Measurements from ENCODE around the gene CLCN7.
A peak's percentile ranks its signal among the peaks of the same experiment; 100 is the strongest.

Gene CLCN7

DNA sequence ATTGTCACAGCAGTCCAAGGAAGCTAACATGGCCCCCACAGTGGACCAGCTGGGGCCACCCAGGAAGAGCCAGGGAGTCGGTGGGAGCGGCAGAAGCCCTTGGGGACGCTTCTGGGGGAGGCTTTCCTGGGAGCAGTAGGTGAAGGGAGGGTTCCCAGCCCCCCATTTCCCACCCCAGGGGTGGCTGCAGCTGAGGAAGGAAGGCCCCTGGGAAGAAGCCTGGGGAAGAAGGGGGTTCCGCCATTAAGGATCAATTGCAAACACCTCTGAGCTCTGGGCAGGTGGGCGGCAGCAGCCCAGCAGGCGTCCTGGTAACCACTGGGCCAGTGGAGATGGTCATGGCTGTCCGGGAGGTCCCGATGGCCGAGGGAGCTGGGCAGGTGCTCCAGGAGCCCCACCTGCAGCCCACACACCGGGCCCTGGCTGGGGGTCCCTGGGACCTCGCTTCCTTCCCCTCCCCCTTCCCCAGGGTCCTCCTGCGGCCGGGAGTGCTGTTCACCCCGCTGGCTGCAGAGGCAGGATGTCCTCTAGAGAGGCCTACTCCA is 44.5 kb downstream of the CLCN7 start:
- no peak for DNase-seq (ENCODE audit: low read depth in 2 of 2)
- TF ChIP-seq CTCF (IDR thresholded peaks at IDR 0.05; ENCODE audit: low read depth, low read length), result no peak
- H3K4me3 ChIP-seq (replicated peaks in 1 of 2; ENCODE audit: low read depth in 2 of 2, low read length in 2 of 2), result no peak overlapping the region

GRCh38 chr16:1429631-1430030 is 45.2 kb downstream of the CLCN7 start:
- no peak for TF ChIP-seq CTCF (IDR thresholded peaks at IDR 0.05; ENCODE audit: low read depth, low read length)
- H3K4me3 ChIP-seq (replicated peaks in 1 of 2; ENCODE audit: low read depth in 2 of 2, low read length in 2 of 2), result no peak overlapping the region
- no peak for DNase-seq (ENCODE audit: low read depth in 2 of 2)

DNA sequence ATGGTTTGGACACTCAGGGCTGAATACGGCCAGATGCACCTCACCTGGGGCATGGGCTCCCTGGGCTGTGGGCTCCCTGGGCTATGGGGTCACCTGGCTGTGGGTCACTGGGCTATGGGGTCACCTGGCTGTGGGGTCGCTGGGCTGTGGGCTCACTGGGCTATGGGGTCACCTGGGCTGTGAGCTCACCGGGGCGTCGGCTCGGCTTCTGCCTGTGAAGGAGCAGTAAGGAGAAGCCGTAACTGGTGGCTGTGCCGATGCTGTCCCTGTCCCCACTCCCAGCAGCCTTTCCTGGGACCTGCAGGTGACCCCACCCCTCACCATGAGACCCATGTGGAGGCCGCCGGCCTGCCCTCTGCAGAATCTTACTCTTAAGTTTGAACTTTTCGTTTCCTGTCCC is 45.8 kb downstream of the CLCN7 start:
- DNase-seq (ENCODE audit: low read depth in 2 of 2), result no peak
- H3K4me3 ChIP-seq (replicated peaks in 1 of 2; ENCODE audit: low read depth in 2 of 2, low read length in 2 of 2), result no peak overlapping the region
- no peak for TF ChIP-seq CTCF (IDR thresholded peaks at IDR 0.05; ENCODE audit: low read depth, low read length)

GRCh38 chr16:1428511-1428910 is 46.3 kb downstream of the CLCN7 start:
- no peak overlapping the region for H3K4me3 ChIP-seq (replicated peaks in 1 of 2; ENCODE audit: low read depth in 2 of 2, low read length in 2 of 2)
- DNase-seq (ENCODE audit: low read depth in 2 of 2), result peak; percentile 19 to 26
- peak; percentile 35 for TF ChIP-seq CTCF (IDR thresholded peaks at IDR 0.05; ENCODE audit: low read depth, low read length)

GRCh38 chr16:1427473-1428461 is 47.1 kb downstream of the CLCN7 start:
- no peak for TF ChIP-seq CTCF (IDR thresholded peaks at IDR 0.05; ENCODE audit: low read depth, low read length)
- no peak overlapping the region for H3K4me3 ChIP-seq (replicated peaks in 1 of 2; ENCODE audit: low read depth in 2 of 2, low read length in 2 of 2)
- no peak for DNase-seq (ENCODE audit: low read depth in 2 of 2)

- H3K4me3 ChIP-seq (replicated peaks in 1 of 2; ENCODE audit: low read depth in 2 of 2, low read length in 2 of 2), result no peak overlapping the region
- no peak for DNase-seq (ENCODE audit: low read depth in 2 of 2)
- no peak for TF ChIP-seq CTCF (IDR thresholded peaks at IDR 0.05; ENCODE audit: low read depth, low read length)
These were observed 47.9 kb downstream of the CLCN7 start for GRCh38 chr16:1426734-1427471.

All from cardiac fibroblast (primary cell).